NOMO-1 treated with DMSO at 0.1 percent for 48 hours (cell line): ENCODE data around the gene POLRMT.
A peak's percentile ranks its signal among the peaks of the same experiment; 100 is the strongest.
"Not testable (repeated sequence)": the region's sequence is repeated elsewhere in the genome, so short reads cannot be mapped to it uniquely, and the experiment has no call there.

Experiments used
- DNase-seq: peaks from one replicate; lab custom pipeline; 2025; ENCODE audit not compliant: unreplicated experiment; lab: John Stamatoyannopoulos, UW

POLRMT gene

GRCh38 chr19:633068-633785 is at the start of gene POLRMT:
POLRMT (minus strand) TSS chr19:633537; CDS start chr19:633512, 25 bp downstream.
- peak; percentile 97 for DNase-seq

- DNase-seq: no peak
Measured at GRCh38 chr19:682678-683320, 49.5 kb upstream of the POLRMT start.

- no peak for DNase-seq
Measured at GRCh38 chr19:681029-682019, 48.0 kb upstream of the POLRMT start.

- DNase-seq: peak; percentile 96
Measured at GRCh38 chr19:680287-681028, 47.1 kb upstream of the POLRMT start.

GRCh38 chr19:679418-680286 is 46.3 kb upstream of the POLRMT start:
- peak; percentile 25 for DNase-seq

GRCh38 chr19:678791-679388 is 45.6 kb upstream of the POLRMT start:
- no peak for DNase-seq

GRCh38 chr19:677601-678436 is 44.5 kb upstream of the POLRMT start:
- DNase-seq: no peak

- no peak for DNase-seq
Measured at GRCh38 chr19:677201-677600, 43.9 kb upstream of the POLRMT start.

- DNase-seq: no peak
Measured at GRCh38 chr19:676339-677105, 43.2 kb upstream of the POLRMT start, which contains the start of gene FSTL3. FSTL3 (plus strand) TSS chr19:676392; CDS start chr19:676424, 32 bp downstream.

GRCh38 chr19:676007-676338 is 42.6 kb upstream of the POLRMT start:
- DNase-seq: no peak

GRCh38 chr19:674282-675151 is 41.2 kb upstream of the POLRMT start:
- no peak for DNase-seq

GRCh38 chr19:670609-671075 is 37.3 kb upstream of the POLRMT start:
- no peak for DNase-seq

GRCh38 chr19:668675-669434 is 35.5 kb upstream of the POLRMT start:
- DNase-seq: not testable (repeated sequence)

GRCh38 chr19:666985-667573 is 33.7 kb upstream of the POLRMT start:
- DNase-seq: not testable (repeated sequence)

GRCh38 chr19:664913-665443 is 31.6 kb upstream of the POLRMT start:
- DNase-seq: peak; percentile 54
